Measurements from ENCODE around the gene ROBO2. TPM values are rescaled to one million over a fixed set of nuclear protein-coding genes. Genes with fewer than 3 reads are reported as not detected.

The ROBO2 gene
- total RNA-seq, 4 donors from 2014 or later, result under 0.01 to 2.9 (median 1.0) TPM

DNA sequence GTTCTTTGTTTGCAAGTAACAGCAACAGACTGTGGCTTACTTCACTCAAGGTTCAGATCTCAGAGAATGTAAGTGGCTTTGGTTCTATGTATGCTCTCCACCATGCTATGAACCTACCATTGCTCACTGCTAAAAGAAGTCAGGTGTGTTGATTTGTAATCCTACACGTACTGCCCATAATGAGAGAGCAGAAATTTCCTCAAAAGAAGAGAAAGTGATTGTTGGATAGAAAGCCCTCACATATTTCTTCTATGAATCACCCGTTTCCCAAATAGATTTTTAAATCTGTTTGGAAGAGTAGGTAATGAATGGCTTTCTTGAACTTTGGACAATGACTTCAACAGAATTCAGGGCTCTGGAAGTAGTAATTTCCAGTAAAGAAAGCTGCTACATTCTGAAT lies 565.4 kb downstream of the ROBO2 start:
- no peak overlapping the region for H3K27ac ChIP-seq
- 75 to 88% methylated on average over 2 of the region's 2 CpGs for WGBS, 2 donors (ENCODE audit: low coverage in 1 of 2)
- no peaks in the 10 kb centered on the region for H3K9me3 ChIP-seq
- no peaks in the 10 kb centered on the region for H3K27me3 ChIP-seq
- no peak for ATAC-seq
- no peak overlapping the region for H3K4me3 ChIP-seq
- TF ChIP-seq EP300 (IDR thresholded peaks at IDR 0.05) (no peak), POLR2AphosphoS5 (IDR thresholded peaks at IDR 0.05) (no peak), POLR2A (IDR thresholded peaks at IDR 0.05) (no peak)
- TF ChIP-seq, protein P1, sequence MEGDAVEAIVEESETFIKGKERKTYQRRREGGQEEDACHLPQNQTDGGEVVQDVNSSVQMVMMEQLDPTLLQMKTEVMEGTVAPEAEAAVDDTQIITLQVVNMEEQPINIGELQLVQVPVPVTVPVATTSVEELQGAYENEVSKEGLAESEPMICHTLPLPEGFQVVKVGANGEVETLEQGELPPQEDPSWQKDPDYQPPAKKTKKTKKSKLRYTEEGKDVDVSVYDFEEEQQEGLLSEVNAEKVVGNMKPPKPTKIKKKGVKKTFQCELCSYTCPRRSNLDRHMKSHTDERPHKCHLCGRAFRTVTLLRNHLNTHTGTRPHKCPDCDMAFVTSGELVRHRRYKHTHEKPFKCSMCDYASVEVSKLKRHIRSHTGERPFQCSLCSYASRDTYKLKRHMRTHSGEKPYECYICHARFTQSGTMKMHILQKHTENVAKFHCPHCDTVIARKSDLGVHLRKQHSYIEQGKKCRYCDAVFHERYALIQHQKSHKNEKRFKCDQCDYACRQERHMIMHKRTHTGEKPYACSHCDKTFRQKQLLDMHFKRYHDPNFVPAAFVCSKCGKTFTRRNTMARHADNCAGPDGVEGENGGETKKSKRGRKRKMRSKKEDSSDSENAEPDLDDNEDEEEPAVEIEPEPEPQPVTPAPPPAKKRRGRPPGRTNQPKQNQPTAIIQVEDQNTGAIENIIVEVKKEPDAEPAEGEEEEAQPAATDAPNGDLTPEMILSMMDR (IDR thresholded peaks at IDR 0.05), result no peak
- H3K4me1 ChIP-seq, result no peaks in the 10 kb centered on the region
- H3K36me3 ChIP-seq, result no peaks in the 10 kb centered on the region

DNA sequence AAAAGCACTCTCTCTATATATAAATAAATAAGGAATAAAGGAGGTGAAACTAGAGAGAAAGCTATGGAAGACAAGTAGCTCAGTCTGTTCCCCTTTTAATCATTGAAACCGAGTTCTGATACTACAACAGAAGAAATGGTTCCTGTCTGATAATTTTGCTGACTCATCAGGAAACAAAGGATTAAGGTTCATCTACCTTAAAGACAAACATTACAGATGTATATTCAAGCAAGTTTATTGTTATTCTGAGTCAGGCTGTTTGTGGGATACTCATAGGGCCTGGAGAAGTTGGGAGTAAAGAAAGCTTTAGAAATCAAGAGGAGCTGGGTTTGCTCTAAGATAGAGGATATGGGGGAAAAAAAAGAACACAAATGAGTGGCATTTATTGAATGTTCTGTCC lies 566.0 kb downstream of the ROBO2 start:
- H3K9me3 ChIP-seq, result no peaks in the 10 kb centered on the region
- ATAC-seq, result no peak
- whole genome bisulfite sequencing, 2 donors (ENCODE audit: low coverage in 1 of 2), result 50 to 73% methylated on average over 1 of the region's 1 CpG
- H3K27ac ChIP-seq, result no peak overlapping the region
- TF ChIP-seq POLR2AphosphoS5 (IDR thresholded peaks at IDR 0.05), result no peak
- TF ChIP-seq, protein P1 (IDR thresholded peaks at IDR 0.05), result no peak
- TF ChIP-seq POLR2A (IDR thresholded peaks at IDR 0.05), result no peak
- no peak for TF ChIP-seq EP300 (IDR thresholded peaks at IDR 0.05)
- H3K4me3 ChIP-seq, result no peak overlapping the region
- H3K27me3 ChIP-seq, result no peaks in the 10 kb centered on the region
- H3K4me1 ChIP-seq, result no peaks in the 10 kb centered on the region
- no peaks in the 10 kb centered on the region for H3K36me3 ChIP-seq

DNA sequence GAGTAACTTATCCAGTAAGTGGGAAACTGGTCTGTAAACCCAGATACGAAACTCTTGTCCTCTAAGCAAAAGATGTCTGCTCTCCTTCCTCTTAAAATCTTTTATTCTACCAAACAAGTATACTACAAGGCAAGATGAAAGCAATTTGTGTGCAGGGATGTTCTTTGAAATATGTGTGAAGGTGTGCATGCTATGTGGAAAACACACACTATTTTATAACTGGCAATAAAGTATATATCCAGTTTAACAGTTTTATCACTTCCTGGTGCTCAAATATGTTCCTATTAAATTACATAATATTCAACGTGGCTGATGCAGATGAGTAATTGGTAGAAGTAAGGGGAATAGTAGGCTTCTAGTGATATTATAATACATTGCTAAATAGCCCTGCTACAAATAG lies 566.5 kb downstream of the ROBO2 start:
- no peak for ATAC-seq
- no peak overlapping the region for H3K27ac ChIP-seq
- H3K4me3 ChIP-seq, result no peak overlapping the region
- H3K27me3 ChIP-seq, result no peaks in the 10 kb centered on the region
- WGBS, 2 donors (ENCODE audit: low coverage in 1 of 2), result 58 to 66% methylated on average over 2 of the region's 2 CpGs
- H3K9me3 ChIP-seq, result no peaks in the 10 kb centered on the region
- H3K36me3 ChIP-seq, result no peaks in the 10 kb centered on the region
- H3K4me1 ChIP-seq, result no peaks in the 10 kb centered on the region
- TF ChIP-seq POLR2A (IDR thresholded peaks at IDR 0.05) (no peak), EP300 (IDR thresholded peaks at IDR 0.05) (no peak), POLR2AphosphoS5 (IDR thresholded peaks at IDR 0.05) (no peak)
- TF ChIP-seq, protein P1 (IDR thresholded peaks at IDR 0.05), result no peak

DNA sequence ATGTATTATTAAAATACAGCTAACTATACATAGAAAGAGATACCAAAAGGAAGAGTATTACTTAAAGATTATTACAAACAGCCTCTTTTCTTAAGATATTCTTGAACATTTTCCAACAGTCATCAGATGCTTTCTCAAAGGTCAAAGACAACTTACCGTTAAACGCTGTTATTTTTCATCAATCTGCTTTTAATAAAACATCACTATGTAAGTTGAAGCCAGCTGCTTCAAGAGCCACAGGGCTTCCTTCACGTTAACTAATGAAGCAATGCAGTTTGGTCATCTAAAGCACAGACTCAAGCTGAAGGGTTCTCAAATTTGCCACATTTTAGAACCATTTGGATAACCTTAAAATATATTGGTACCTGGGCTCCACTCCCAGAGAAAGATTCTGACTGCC lies 578.8 kb downstream of the ROBO2 start:
- no peaks in the 10 kb centered on the region for H3K9me3 ChIP-seq
- no peak overlapping the region for H3K27ac ChIP-seq
- H3K4me1 ChIP-seq, result no peaks in the 10 kb centered on the region
- TF ChIP-seq POLR2A (IDR thresholded peaks at IDR 0.05) (no peak), EP300 (IDR thresholded peaks at IDR 0.05) (no peak), POLR2AphosphoS5 (IDR thresholded peaks at IDR 0.05) (no peak)
- TF ChIP-seq, protein P1 (IDR thresholded peaks at IDR 0.05), result no peak
- 55 to 74% methylated on average over 3 of the region's 3 CpGs for WGBS, 2 donors (ENCODE audit: low coverage in 1 of 2)
- no peaks in the 10 kb centered on the region for H3K36me3 ChIP-seq
- ATAC-seq, result no peak
- H3K4me3 ChIP-seq, result no peak overlapping the region
- no peaks in the 10 kb centered on the region for H3K27me3 ChIP-seq

DNA sequence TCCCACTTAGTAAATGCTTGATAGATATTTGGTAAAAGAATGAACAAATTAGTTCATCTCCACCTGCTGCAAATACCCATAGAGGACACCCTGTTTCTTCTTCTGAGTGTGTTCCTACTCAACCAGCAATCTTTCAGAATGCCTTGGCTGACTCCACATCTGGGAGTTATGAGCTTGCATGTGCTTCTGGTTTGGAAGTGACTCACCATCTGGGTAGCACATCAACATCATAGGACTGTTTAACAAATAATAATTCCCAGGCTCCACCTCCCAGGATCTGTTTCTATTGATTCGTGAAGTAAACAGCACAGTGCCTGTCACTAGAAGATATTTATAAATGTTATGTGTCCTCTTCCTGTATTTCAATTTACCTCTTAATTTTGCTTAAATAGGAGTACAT lies 580.1 kb downstream of the ROBO2 start:
- Histone ChIP-seq H3K9me3 (no peaks in the 10 kb centered on the region), H3K27ac (no peak overlapping the region), H3K4me1 (no peaks in the 10 kb centered on the region), H3K27me3 (no peaks in the 10 kb centered on the region), H3K36me3 (no peaks in the 10 kb centered on the region), H3K4me3 (no peak overlapping the region)
- WGBS, 2 donors (ENCODE audit: low coverage in 1 of 2), result 73 to 100% methylated on average over 1 of the region's 1 CpG
- ATAC-seq, result no peak
- TF ChIP-seq, protein P1 (IDR thresholded peaks at IDR 0.05), result no peak
- TF ChIP-seq POLR2AphosphoS5 (IDR thresholded peaks at IDR 0.05) (no peak), POLR2A (IDR thresholded peaks at IDR 0.05) (no peak), EP300 (IDR thresholded peaks at IDR 0.05) (no peak)
